ENCODE results near the gene NDUFA3. TPM values are rescaled to one million over a fixed set of nuclear protein-coding genes. Genes with fewer than 3 reads are reported as not detected.
A peak's percentile ranks its signal among the peaks of the same experiment; 100 is the strongest.
"Not testable (repeated sequence)": the region's sequence is repeated elsewhere in the genome, so short reads cannot be mapped to it uniquely, and the experiment has no call there.

Gene NDUFA3
- total RNA-seq, 1 donor from 2014 or later = 503 TPM

GRCh38 chr19:54095136-54095858 lies 7.4 kb upstream of the NDUFA3 start:
- H3K27me3 ChIP-seq (ENCODE audit: low read depth) = peaks cover 75% of the 10 kb centered on the region
- peak overlapping the region; percentile 50 for H3K4me3 ChIP-seq
- H3K4me1 ChIP-seq = peaks cover 6% of the 10 kb centered on the region
- H3K27ac ChIP-seq (replicated peaks) = no peak overlapping the region
- intact Hi-C loops (cut with micrococcal nuclease) = no loop called here
- no peaks in the 10 kb centered on the region for H3K36me3 ChIP-seq
- no peak for DNase-seq
- no peak for TF ChIP-seq CTCF (IDR thresholded peaks at IDR 0.05; ENCODE audit: borderline replicate concordance)
- H3K9me3 ChIP-seq (replicated peaks) = no peaks in the 10 kb centered on the region

DNA sequence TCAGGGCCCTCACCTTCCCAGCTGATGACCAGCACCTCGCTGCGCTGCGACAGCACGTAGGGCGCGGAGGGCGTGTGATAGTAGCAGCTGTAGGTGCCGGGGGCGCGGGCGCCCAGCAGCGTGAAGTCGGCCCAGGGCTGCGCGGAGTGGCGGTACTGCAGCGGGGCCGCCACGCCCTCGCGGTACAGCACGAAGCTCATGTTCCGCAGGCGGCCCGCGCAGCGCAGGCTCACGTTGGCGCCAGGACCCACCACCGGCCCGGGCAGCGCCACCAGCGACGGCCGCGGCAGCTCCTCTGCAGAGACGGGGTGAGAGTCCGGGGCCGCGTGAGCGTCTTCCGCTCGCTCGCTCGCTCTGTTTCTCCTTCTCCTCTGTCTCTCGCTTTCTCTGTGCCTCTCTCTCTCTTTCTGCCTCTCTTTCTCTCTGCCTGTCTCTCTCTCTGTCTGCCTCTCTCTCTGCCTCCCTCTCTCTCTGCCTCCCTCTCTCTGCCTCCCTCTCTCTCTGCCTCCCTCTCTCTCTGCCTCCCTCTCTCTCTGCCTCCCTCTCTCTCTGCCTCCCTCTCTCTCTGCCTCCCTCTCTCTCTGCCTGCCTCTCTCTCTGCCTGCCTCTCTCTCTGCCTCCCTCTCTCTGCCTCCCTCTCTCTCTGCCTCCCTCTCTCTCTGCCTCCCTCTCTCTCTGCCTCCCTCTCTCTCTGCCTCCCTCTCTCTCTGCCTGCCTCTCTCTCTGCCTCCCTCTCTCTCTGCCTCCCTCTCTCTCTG lies 6.6 kb upstream of the NDUFA3 start:
- H3K4me1 ChIP-seq; H3K27ac ChIP-seq (replicated peaks); H3K36me3 ChIP-seq; intact Hi-C loops (cut with micrococcal nuclease); H3K9me3 ChIP-seq (replicated peaks): not testable (repeated sequence)
- peak overlapping the region; percentile 50 for H3K4me3 ChIP-seq
- H3K27me3 ChIP-seq (ENCODE audit: low read depth) = peaks cover 70% of the 10 kb centered on the region
- peak; percentile 52 for DNase-seq

- Histone ChIP-seq H3K27ac (replicated peaks) (no peak overlapping the region), H3K36me3 (no peaks in the 10 kb centered on the region), H3K27me3 (ENCODE audit: low read depth) (peaks cover 66% of the 10 kb centered on the region), H3K4me3 (peak overlapping the region; percentile 25), H3K4me1 (peaks cover 6% of the 10 kb centered on the region), H3K9me3 (replicated peaks) (no peaks in the 10 kb centered on the region)
- DNase-seq = no peak
- intact Hi-C loops (cut with micrococcal nuclease) = no loop called here
- no peak for TF ChIP-seq CTCF (IDR thresholded peaks at IDR 0.05; ENCODE audit: borderline replicate concordance)
These were observed 6.0 kb upstream of the NDUFA3 start for GRCh38 chr19:54096617-54097106.

DNA sequence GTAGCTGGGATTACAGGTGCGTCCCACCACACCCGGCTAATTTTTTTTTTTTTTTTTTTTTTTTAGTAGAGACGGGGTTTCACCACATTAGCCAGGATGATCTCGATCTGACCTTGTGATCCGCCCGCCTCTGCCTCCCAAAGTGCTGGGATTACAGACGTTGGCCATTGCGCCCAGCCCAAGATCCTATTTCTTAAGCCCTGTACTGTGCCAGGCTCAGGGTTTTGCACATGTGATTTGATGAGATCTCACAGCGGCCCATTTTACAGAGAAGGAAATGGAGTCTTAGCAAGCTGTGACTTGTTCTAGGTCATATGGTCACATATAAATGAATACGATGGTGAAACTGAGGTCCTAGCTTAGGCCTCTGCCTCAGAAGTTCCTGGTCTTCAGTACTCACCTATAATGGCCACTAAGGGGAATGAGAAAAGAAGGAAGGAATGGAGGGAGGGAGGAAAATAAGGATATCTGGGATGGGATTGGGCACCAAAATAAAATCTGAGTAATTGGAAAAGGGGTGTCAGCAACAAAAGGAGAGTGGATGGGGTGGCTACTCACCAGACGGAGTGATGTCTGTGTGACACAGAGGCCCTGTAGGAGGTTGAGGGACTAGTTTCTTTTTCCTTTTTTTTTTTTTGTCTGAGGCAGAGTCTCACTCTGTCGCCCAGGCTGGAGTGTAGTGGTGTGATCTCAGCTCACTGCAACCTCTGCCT lies 3.3 kb upstream of the NDUFA3 start:
- intact Hi-C loops (cut with micrococcal nuclease) = no loop called here
- H3K27ac ChIP-seq (replicated peaks) = no peak overlapping the region
- H3K27me3 ChIP-seq (ENCODE audit: low read depth) = peaks cover 44% of the 10 kb centered on the region
- DNase-seq = no peak
- H3K4me3 ChIP-seq = no peak overlapping the region
- H3K4me1 ChIP-seq = peaks cover 29% of the 10 kb centered on the region
- TF ChIP-seq CTCF (IDR thresholded peaks at IDR 0.05; ENCODE audit: borderline replicate concordance) = no peak
- H3K36me3 ChIP-seq = no peaks in the 10 kb centered on the region
- no peaks in the 10 kb centered on the region for H3K9me3 ChIP-seq (replicated peaks)

- H3K9me3 ChIP-seq (replicated peaks); H3K27ac ChIP-seq (replicated peaks); intact Hi-C loops (cut with micrococcal nuclease); H3K36me3 ChIP-seq; H3K4me3 ChIP-seq; DNase-seq: not testable (repeated sequence)
- peaks cover 39% of the 10 kb centered on the region for H3K27me3 ChIP-seq (ENCODE audit: low read depth)
- peaks cover 33% of the 10 kb centered on the region for H3K4me1 ChIP-seq
These were observed 2.8 kb upstream of the NDUFA3 start for GRCh38 chr19:54099903-54100255.

- Histone ChIP-seq H3K4me1 (peaks cover 32% of the 10 kb centered on the region), H3K9me3 (replicated peaks) (no peaks in the 10 kb centered on the region), H3K36me3 (peaks cover 9% of the 10 kb centered on the region), H3K27ac (replicated peaks) (no peak within 1 kb of the TSS), H3K27me3 (ENCODE audit: low read depth) (peaks cover 32% of the 10 kb centered on the region), H3K4me3 (no peak within 1 kb of the TSS)
- intact Hi-C loops (cut with micrococcal nuclease) = no loop called here
- no peak for DNase-seq
- TF ChIP-seq CTCF (IDR thresholded peaks at IDR 0.05; ENCODE audit: borderline replicate concordance) = no peak
These were observed 2.1 kb upstream of the NDUFA3 start, which contains the start of gene OSCAR for GRCh38 chr19:54100561-54100960. Gene OSCAR (minus strand): TSS chr19:54100803. CDS start chr19:54100792, 11 bp downstream.
